Measurements from ENCODE around the gene POLL.

The POLL gene

GRCh38 chr10:101560298-101561067 lies 27.6 kb downstream of the POLL start:
- DNase-seq (ENCODE audit: low read depth), result no peak

DNA sequence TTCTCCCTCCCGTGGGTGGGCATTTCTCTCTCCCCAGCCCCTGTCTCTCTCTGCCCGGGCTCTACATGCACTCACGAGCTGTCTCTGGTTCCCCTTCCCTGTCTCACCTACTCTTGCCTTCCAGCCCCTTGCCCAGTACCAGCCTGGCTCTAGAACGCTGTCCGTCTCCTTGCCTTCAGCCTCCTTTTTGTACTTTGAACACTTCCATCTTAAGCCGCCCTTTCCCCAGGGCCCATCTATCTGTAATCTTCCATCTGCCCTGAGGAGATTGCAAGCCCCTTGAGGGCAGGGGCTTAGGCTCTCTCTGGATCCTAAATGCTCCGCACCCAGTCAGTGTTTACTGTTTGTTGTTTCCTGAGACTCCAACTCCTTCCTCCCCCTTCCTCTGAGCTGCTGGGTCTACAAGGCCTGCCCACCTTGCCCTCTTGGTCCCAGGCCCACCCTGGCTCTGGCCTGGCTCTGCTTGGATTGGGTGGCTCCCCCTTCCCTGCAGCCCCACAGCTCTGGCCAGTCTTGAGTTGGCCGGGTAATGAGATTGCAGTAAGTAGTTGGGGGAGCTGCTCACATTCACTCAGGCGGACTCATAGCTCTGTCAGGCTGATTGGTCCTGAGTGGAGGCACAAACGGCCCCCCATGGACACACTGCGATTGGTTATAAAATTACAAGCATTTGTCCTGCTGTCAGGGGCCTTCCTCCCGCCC lies 28.3 kb downstream of the POLL start:
- no peak for DNase-seq (ENCODE audit: low read depth)

- DNase-seq (ENCODE audit: low read depth), result no peak
These were observed 29.1 kb downstream of the POLL start for GRCh38 chr10:101558671-101559595.

DNA sequence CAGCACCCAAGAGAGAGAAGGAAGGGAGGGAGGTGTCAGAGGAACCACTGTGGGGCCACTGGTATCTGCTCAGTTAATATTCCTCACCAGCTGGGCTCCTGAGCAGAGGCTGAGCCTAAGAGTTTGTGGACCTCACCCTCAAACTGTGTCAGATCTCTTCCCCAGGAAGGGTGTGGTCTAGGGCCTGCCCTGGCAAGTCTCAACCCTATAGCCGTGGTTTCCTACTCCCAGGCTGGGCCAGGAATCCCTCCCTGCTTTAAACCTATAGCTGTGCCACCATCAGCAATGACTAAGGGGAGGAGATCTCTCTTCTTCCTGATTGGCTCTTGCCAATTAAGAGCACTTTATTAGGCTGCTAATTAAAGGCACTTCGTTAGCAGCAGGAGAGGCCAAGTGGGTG lies 29.9 kb downstream of the POLL start:
- DNase-seq (ENCODE audit: low read depth), result no peak

GRCh38 chr10:101557541-101557940 lies 30.5 kb downstream of the POLL start:
- DNase-seq (ENCODE audit: low read depth), result no peak

DNA sequence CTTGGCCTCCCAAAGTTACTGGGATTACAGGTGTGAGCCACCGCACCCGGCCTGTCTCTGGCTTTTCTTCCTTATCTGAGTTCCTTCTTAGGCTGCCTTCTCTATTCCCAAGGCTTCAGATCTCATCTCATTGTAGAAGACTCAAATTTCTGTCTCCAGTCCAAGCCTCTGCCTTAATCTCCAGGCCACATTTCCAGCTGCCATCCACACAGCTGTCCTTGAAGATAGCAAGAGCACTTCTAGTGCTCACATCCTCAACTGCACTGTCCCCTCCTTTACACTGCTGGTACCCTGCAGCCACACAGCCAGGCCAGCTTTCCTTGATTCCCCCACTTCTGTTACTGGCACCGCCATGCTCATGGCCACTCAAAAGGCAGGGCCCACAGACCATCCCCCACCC lies 35.6 kb downstream of the POLL start:
- DNase-seq (ENCODE audit: low read depth), result no peak

- no peak for DNase-seq (ENCODE audit: low read depth)
These were observed 37.1 kb downstream of the POLL start for GRCh38 chr10:101550965-101551364.

GRCh38 chr10:101545898-101546297 lies 42.2 kb downstream of the POLL start:
- no peak for DNase-seq (ENCODE audit: low read depth)

DNA sequence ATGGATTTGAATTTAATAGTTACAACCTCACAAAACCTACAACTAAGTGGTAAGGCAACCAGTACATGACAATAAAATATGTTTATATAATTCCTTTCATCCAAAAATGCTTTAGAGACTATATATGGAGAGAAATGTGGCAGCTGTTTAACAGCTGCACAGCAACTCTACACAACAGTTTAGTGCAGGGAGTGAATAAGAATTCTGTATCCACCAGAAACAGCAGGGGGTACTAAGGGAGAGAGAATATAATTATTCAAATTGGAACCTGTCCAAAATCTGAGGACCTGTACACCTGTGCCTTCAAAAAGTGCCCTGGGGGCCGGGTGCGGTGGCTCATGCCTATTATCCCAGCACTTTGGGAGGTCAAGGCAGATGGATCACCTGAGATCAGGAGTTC lies 49.6 kb downstream of the POLL start:
- no peak for DNase-seq (ENCODE audit: low read depth)

DNA sequence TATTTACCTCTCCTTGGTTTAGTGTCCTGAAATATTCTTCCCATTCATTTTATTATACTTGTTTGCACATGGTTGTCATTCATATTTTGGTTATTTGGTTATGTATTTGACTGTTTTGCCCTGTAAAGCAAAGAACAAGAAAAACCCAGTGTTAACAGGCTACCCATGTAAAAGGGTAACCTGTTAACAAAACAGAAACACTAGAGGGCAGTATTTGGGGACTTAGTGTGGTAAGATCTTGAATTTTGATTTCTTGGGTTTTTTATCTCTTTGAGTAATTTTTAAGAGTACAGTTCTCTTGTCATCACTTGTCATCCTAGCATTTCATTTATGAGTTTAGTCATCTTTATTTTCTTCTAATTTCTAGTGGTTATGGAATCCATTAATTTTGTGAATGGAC lies 51.3 kb downstream of the POLL start:
- DNase-seq (ENCODE audit: low read depth), result no peak

- no peak for DNase-seq (ENCODE audit: low read depth)
These were observed 52.1 kb downstream of the POLL start for GRCh38 chr10:101535949-101536348.

- DNase-seq (ENCODE audit: low read depth), result no peak
These were observed 58.1 kb downstream of the POLL start for GRCh38 chr10:101529725-101530553.

DNA sequence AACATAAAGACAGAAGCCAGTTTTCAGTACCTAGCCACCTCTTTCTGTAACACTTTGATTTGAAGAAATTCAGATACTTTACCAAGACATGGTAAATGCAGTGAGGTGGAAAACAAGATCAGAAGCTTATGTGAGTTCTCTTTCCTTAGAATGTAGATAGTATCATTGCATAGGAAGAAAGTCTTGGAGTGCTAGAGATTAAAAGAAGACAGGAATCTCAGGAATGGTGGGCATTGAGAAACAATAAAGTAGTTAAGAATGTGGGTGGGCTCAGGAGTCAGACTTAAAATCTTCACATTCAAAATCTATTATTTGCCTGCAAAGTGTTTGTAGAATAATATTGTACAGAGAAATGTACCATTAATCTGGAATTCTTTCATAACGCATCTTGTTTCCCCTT lies 58.9 kb downstream of the POLL start:
- no peak for DNase-seq (ENCODE audit: low read depth)

Measured in activated T-cell treated with anti-CD3 and anti-CD28 coated beads for 1 hour (primary cell).